NT2/D1 (cell line): ENCODE data around the gene LMOD1.

Source experiments
- DNase-seq: peaks from one replicate; pipeline ENCODE4 v3.0.0-alpha.2; 2011; ENCODE audit warnings: low read depth, low spot score
- H3K27me3 ChIP-seq: 2 replicates; pipeline ENCODE4 v1.6.0; 2011; ENCODE audit warnings: mild to moderate bottlenecking; ENCODE audit not compliant: insufficient read length, insufficient read depth
- H3K36me3 ChIP-seq: 2 replicates; pipeline ENCODE4 v1.6.1; 2011; ENCODE audit warnings: mild to moderate bottlenecking, low read length, mixed read lengths; ENCODE audit not compliant: insufficient read depth, insufficient read length
- H3K4me1 ChIP-seq: 2 replicates; pipeline ENCODE4 v1.5.1; 2011; ENCODE audit not compliant: insufficient read depth, insufficient read length
- H3K4me3 ChIP-seq: 2 replicates; pipeline ENCODE4 v1.5.1; 2011; ENCODE audit warnings: low read depth; ENCODE audit not compliant: insufficient read length
- H3K9ac ChIP-seq: 2 replicates; pipeline ENCODE4 v1.6.0; 2011; ENCODE audit warnings: low read depth; ENCODE audit not compliant: insufficient read length
- H3K9me3 ChIP-seq: 2 replicates; pipeline ENCODE4 v1.5.1; 2011; ENCODE audit warnings: mild to moderate bottlenecking, low read length; ENCODE audit not compliant: insufficient read depth
- SUZ12 ChIP-seq: IDR thresholded peaks from 2 replicates; pipeline ENCODE4 v1.6.1; 2011; ENCODE audit not compliant: insufficient read length, insufficient read depth; ENCODE audit errors: extremely low read depth
- YY1 ChIP-seq: IDR thresholded peaks from 2 replicates; pipeline ENCODE4 v1.6.1; 2011; ENCODE audit not compliant: insufficient read length, insufficient read depth
- ZNF274 ChIP-seq: IDR thresholded peaks from 2 replicates; pipeline ENCODE4 v1.6.1; 2011; ENCODE audit warnings: mild to moderate bottlenecking, low read depth, low read length

The LMOD1 gene

DNA sequence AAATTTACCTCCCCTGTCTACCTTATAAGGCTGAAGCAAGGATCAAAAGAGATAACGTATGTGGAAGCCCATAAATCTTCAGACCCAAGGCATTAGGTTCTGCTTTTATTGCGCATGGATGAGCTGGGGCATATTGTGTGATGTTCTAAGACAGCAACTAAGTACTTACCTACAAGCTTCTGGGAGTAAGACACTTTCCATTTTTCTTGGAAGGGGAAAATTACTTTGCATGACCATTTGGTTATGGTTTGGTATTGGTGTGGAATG lies 21.1 kb downstream of the LMOD1 start:
- Histone ChIP-seq H3K4me1 (no peaks in the 10 kb centered on the region), H3K4me3 (no peak overlapping the region), H3K27me3 (peaks cover 4% of the 10 kb centered on the region), H3K9me3 (0 out of 2 replicates have a peak, but pooled peaks cover 3% of the 10 kb centered on the region), H3K9ac (no peak overlapping the region), H3K36me3 (no peaks in the 10 kb centered on the region)
- no peak for DNase-seq
- TF ChIP-seq SUZ12 (no peak), YY1 (no peak), ZNF274 (no peak)

DNA sequence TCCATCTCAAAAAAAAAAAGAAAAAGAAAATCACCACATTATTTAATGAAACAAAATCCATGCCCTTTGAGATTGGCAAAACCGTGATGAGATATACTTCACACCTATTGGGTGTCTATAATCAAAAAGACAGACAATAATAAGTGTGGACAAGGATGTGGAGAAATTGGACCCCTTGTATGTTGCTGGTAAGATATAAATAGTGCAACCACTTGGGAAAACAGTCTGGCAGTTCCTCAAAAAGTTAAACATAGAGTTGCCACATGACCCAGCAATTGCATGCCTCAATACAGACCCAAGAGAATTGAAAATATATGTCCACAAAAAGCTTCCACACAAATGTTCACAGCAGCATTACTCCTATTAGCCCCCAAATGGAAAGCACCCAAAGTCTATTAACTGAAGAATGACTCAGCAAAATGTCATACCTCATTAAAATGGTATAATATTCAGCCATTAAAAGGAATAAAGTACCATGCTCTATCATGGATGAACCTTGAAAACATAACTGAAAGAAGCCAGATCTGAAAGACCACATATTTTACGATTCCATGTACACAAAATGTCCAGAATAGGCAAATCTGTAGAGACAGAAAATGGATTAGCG lies 24.3 kb downstream of the LMOD1 start:
- no peak for DNase-seq
- no peak overlapping the region for H3K9ac ChIP-seq
- no peak for TF ChIP-seq YY1
- no peak for TF ChIP-seq SUZ12
- no peak for TF ChIP-seq ZNF274
- no peak overlapping the region for H3K4me3 ChIP-seq
- 0 out of 2 replicates have a peak, but pooled peaks cover 3% of the 10 kb centered on the region for H3K9me3 ChIP-seq
- H3K27me3 ChIP-seq: no peaks in the 10 kb centered on the region
- H3K36me3 ChIP-seq: no peaks in the 10 kb centered on the region
- H3K4me1 ChIP-seq: peaks cover 4% of the 10 kb centered on the region

DNA sequence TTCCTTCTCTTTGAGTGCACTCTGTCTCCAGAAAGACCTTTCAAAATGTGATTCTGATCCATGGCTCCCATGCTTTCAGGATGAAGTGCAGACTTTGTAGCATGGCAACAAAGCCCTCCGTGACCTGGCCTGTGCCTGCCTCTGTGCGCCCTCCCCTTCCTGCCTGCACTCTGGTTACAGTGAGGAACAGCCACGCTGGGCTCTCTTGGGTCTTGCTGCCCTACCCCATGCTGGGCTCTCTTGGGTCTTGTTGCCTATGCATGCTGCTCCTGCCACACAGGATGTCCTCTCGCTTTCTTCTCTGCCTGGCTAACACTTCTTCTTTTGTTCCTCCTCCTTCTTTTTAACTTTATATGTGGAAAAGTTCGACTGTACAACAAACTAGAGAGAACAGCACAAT lies 28.0 kb downstream of the LMOD1 start:
- H3K9me3 ChIP-seq: 0 out of 2 replicates have a peak, but pooled peaks cover 3% of the 10 kb centered on the region
- TF ChIP-seq SUZ12 (no peak), ZNF274 (no peak), YY1 (no peak)
- H3K4me3 ChIP-seq: no peak overlapping the region
- H3K36me3 ChIP-seq: no peaks in the 10 kb centered on the region
- H3K4me1 ChIP-seq: peaks cover 9% of the 10 kb centered on the region
- no peak for DNase-seq
- H3K27me3 ChIP-seq: no peaks in the 10 kb centered on the region
- H3K9ac ChIP-seq: no peak overlapping the region

DNA sequence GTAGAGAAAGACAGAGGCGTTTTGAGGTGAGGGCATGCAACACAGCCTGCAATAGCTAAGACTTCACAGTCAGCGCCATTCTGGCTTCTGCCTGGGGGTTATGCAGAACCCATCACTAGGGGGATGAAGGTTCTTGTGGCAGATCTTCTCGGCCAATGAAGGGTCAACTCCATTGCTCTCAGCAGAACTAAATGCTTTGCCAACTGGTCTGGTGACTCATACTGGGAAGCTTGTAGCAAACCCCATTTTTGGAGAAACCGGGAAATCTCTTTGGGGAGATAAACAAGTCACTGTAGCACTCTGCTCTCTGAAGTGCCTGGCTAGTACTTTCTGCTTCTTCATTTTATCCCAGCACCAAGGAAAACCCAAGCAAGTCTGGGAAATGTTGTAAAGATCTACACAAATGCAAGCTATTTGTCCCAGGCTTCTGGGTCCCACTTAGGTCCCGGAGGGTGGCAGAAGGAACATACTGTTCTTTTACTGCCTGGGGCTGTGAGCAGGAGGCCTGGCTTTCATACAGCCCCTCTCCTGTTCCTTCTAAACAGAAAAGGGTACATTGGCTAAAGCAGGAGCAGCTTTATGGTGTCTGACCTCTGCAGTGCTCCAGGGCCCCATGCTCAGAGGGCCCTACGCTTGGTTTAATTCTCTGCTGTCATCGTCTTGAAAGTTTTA lies 28.9 kb downstream of the LMOD1 start:
- TF ChIP-seq SUZ12 (no peak), YY1 (no peak), ZNF274 (no peak)
- no peak for DNase-seq
- no peak overlapping the region for H3K9ac ChIP-seq
- H3K4me1 ChIP-seq: peaks cover 9% of the 10 kb centered on the region
- H3K36me3 ChIP-seq: no peaks in the 10 kb centered on the region
- H3K27me3 ChIP-seq: no peaks in the 10 kb centered on the region
- no peak overlapping the region for H3K4me3 ChIP-seq
- 0 out of 2 replicates have a peak, but pooled peaks cover 3% of the 10 kb centered on the region for H3K9me3 ChIP-seq

DNA sequence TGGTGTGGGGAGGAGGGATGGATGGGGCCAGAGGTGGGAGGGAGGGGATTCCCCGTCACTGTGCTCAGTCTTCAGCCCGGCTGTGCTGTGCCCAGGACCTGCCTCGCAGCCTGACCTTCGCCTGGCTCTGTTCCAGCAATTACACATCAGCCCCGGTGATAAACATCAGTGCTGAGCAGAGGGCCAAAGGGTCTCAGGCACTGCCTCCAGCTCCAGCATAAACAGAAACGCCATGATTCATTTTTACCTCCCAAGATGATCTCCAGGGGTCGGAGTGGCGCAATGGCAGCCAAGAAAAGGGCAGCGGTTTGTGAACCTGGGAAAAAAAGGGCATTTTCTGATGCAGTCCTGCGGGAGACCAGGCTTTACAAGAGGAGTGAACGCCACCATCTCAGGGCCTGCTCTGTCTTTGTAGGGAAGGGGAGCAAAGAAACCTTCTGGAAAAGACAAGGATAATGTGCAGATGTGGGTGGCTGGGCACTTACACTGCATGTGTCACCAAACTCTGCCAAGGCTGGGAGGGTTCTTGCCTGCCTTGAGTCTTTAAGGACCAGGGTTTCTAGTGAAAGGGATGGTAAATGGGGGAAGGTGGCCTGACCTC lies 29.6 kb downstream of the LMOD1 start:
- Histone ChIP-seq H3K4me1 (peaks cover 9% of the 10 kb centered on the region), H3K9ac (no peak overlapping the region), H3K9me3 (no peaks in the 10 kb centered on the region), H3K4me3 (no peak overlapping the region), H3K36me3 (no peaks in the 10 kb centered on the region), H3K27me3 (no peaks in the 10 kb centered on the region)
- no peak for TF ChIP-seq ZNF274
- no peak for TF ChIP-seq YY1
- no peak for TF ChIP-seq SUZ12
- no peak for DNase-seq

DNA sequence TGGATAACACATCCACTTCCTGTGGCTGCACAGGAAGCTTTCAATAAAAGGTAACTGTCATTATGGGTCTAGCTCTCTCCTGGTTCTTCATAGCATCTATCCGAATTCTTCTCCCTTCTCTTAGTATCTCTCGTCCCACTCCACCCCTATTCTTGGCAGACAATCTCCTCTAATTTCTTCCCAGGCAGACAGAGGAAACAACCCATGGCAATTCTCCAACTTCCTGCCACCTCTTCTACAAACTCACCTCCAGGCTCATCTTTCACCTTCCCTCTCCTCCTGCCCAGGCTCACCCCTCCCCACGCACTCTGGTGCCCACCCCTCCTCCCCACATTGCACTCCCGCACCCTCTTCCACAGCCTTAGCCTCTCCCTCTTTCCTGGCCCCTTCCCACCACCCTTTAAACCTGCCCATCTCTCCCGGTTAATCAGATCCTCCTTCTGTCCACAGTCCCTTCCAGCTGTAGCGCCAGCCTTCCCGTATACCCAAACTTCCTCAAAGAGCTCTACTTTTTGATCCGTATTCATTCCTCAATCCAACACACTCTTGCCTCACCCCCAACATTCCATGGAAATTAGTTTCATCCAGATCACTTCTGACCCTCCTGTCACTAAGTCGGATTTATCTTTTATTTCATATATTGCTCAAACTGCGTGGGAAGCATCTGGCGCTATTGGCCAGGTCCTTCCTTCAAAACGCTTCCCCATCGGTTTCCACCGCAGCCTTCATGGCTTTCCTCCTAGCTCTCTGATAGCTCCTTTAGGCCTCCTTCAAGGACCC lies 31.7 kb downstream of the LMOD1 start:
- Histone ChIP-seq H3K4me3 (no peak overlapping the region), H3K9ac (no peak overlapping the region), H3K9me3 (no peaks in the 10 kb centered on the region), H3K27me3 (no peaks in the 10 kb centered on the region), H3K36me3 (no peaks in the 10 kb centered on the region), H3K4me1 (peaks cover 9% of the 10 kb centered on the region)
- TF ChIP-seq SUZ12 (no peak), ZNF274 (no peak), YY1 (no peak)
- no peak for DNase-seq

DNA sequence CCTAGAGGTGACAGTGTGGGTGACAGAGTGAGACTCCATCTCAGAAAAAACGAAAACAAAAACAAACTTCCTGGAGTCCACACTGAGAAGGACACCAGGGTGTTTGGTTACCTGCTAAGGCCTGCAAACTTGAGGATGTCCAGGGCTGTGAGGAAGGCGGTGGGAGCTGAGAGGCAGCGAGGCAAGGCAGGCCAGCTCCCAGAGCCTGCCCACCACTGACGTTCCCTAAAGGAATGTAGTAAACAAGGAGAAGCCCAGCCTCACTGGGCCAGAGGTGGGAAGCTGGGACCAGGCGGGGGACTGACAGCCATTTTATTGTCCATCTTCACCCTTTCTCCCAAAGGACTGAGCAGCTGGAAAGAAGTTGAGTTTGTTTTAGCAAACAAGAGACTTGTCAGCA lies 33.5 kb downstream of the LMOD1 start:
- no peak for DNase-seq
- H3K4me1 ChIP-seq: peaks cover 9% of the 10 kb centered on the region
- H3K9ac ChIP-seq: no peak overlapping the region
- H3K9me3 ChIP-seq: no peaks in the 10 kb centered on the region
- H3K36me3 ChIP-seq: no peaks in the 10 kb centered on the region
- TF ChIP-seq YY1 (peak; percentile 14), ZNF274 (no peak)
- H3K4me3 ChIP-seq: no peak overlapping the region
- no peaks in the 10 kb centered on the region for H3K27me3 ChIP-seq
